GM12892 (cell line): ENCODE results near the gene CSPG4.
A peak's percentile ranks its signal among the peaks of the same experiment; 100 is the strongest.

Source experiments
- DNase-seq: peaks from one replicate; pipeline ENCODE4 v3.0.0; 2011; ENCODE audit not compliant: insufficient read length
- FAIRE-seq: peaks from 2 replicates; lab custom pipeline; 2011; peaks lifted over from hg19 to GRCh38; lab: Jason Lieb, UNC
- POLR2A ChIP-seq: IDR thresholded peaks from 2 replicates; pipeline ENCODE4 v1.6.1; 2011; ENCODE audit warnings: low read depth, low read length, control low read depth
- POLR2AphosphoS5 ChIP-seq: IDR thresholded peaks from 2 replicates; pipeline ENCODE4 v1.6.1; 2011; ENCODE audit warnings: low read depth, low read length, control low read depth
- TAF1 ChIP-seq: IDR thresholded peaks from 2 replicates; pipeline ENCODE4 v1.6.1; 2011; ENCODE audit warnings: low read depth, mild to moderate bottlenecking, control low read depth, low read length, borderline replicate concordance

CSPG4 gene

DNA sequence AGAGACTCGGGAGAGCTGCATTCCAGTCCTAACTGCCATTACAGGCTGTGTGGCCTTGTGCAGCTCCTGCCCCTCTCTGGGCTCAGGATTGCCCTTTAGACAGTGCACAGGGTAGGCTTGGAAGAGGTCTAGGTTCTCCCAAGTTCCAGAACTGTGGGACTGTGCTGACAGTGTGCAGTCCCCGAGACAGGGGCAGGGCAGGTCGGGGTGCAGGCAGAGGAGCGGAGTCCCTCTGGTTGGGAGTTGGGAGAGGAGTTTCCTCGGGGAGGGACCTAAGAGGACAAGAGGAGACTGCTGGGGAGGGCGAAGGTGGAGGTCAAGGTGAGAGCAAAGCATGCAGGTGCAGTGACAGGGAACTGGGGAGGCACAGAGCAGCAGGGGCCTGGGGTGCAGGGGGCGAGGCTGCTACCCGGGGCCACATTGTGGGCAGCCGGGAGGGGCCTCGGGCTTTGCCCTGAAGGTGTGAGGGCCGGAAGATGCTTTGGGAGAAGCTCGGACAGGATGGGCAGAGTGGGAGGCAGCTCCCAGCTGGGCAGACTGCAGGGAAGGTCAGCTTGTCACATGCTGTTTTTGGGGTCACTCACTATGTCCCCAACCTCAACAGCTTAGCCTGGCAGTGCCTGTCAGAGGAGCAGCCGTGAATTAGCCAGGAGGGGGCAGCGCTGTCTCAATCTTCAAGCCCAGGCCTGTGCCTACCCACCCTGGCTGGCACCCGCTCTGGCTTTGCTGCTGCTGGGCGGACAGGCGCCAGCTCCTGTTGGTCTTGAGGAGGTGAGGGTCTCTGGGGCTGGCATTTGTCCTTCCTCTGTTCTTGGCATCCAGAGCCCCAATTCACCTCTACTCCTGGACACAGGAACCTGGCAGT is 15.4 kb upstream of the CSPG4 start:
- no peak for TF ChIP-seq POLR2A
- no peak for TF ChIP-seq TAF1
- no peak for TF ChIP-seq POLR2AphosphoS5
- FAIRE-seq (no peak), DNase-seq (no peak)

DNA sequence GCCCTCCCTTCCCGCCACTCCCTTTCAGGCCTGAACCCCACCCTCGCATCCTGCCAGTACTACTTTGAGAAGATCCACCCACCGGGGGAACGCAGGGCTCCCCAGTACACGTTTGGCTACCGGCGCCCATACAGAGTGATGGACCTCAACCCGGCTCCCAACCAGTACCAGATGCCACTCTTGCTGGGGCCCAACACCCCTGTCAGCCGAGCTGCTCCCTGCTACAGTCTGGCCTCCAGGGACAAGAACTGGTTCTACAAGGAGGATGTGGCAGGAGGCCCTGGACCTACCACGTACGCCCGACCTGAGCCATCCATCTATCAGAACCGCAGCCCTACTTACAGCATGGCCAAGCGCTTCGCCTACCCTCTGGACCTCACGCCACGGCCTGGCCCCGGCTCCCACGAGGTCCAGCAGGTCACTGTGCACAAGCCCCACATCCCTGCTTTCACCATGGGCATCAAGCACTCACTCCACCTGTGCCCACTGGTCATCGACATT is 14.4 kb upstream of the CSPG4 start:
- FAIRE-seq (no peak), DNase-seq (no peak)
- TF ChIP-seq POLR2AphosphoS5, result no peak
- no peak for TF ChIP-seq TAF1
- no peak for TF ChIP-seq POLR2A

DNA sequence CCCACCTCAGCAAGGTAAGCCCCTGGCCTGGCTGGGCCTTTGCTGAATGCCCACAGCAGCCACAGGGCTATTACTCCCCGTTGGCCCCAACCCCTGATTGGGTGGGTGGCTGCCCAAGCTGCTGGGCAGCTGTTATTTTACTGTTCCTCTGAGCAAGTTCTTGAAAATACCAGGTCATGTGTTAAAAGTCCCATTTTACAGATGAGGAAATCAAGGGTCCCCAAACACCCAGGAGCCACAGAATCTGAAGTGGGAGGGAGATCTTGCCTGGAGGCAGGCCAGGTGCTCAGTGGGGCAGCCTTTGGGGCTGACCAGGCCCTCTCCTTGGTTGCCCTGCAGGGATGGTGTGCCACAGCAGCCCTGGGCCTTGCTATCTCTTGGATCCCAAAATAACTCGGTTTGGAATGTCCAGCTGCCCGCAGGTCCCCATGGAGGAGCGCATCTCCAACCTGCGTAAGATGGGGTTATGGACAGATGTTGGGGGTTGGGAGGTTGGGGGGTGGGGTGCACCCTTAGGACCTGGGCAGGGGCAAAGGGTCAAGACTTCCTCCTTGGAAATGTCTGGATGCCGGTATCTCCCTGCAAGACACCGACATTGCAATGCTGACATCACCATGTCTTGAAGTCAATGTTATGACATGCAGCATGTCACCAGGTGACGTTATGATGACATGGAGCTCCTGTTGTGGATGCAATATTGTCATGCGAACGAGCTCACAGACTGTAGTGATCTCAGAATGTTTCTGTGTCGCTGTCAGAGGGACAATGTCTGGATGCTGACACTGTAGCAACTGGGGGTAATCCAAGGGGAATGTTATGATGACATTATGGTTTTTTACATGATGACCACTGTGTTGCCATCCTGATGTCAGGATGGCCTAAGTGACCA is 13.3 kb upstream of the CSPG4 start:
- DNase-seq, result no peak
- FAIRE-seq, result no peak
- no peak for TF ChIP-seq POLR2AphosphoS5
- no peak for TF ChIP-seq POLR2A
- no peak for TF ChIP-seq TAF1

DNA sequence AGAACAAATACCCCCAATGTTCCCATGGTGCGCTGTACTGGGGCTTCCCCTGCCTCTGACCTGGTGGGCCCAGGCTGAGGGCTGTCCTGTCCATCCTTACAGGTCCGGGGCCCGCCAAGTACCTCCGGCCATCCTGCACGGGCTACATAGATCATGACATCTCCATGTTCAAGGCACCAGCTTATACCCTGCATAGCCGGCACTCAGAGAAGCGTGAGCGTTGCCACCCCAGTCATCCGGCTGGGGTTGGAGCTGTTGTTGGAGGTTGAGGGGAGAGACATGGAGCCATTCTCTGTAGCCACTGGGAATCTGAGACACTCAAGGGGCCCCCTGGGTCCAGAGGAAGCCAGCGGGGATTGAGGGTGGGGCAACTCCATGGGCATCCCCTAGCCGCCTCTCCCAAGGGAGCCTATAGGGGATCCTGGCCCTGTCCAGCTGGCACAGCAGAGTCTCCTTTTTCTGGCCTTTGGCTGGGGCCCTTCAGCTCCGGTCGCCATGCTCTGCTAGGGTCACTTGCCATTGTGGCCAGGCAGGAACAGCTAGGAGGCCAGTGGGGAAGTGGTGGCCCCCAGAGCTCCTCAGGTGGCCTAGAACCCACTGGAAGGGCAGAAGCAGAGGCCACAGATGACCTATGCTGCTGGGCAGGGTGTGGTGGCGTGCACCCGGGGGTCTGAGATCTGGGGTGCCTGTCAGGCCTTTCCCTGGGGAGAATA is 12.5 kb upstream of the CSPG4 start:
- TF ChIP-seq POLR2AphosphoS5 (no peak), TAF1 (no peak), POLR2A (no peak)
- no peak for FAIRE-seq
- no peak for DNase-seq

DNA sequence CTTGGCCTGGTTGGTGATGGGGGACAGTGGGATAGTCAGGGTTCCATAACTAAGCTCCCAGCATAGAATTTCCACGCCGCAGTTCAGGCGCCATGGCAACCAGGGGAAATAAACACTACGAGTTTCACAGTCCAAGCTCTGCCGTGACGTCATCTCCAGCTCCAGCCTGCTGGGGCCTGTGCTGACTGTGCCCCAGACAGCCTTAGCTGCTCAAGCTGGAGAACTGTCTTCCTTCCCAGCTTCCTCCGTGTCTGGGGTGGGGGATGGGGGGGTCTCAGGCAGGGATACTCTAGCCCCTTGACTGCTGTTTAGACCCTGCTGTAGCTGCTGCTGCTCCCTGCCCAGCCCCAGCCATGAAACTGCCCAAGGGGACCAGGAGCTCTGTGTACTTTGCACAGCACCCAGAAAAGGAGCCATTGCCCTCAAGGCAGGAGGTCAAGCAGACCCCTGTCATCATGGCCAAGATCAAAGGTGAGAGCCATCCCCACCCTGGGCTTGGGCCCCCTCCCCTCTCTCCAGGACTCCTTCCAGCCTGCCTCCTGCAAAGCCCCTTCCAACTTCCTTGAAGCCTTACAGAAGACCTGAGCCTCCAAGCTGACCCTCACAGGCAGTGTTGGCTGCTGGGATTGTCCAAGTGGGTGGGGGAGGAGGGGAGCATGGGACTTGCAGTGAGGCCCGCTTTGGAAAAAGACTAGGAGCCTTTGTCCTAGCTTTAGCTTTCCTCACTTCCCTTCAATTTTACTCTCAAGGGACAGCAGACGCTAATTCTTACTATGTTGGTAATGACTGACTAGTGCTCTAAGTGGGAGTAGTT is 11.4 kb upstream of the CSPG4 start:
- FAIRE-seq (peak; percentile 85), DNase-seq (peak; percentile 76)
- TF ChIP-seq TAF1 (no peak), POLR2AphosphoS5 (no peak), POLR2A (no peak)

DNA sequence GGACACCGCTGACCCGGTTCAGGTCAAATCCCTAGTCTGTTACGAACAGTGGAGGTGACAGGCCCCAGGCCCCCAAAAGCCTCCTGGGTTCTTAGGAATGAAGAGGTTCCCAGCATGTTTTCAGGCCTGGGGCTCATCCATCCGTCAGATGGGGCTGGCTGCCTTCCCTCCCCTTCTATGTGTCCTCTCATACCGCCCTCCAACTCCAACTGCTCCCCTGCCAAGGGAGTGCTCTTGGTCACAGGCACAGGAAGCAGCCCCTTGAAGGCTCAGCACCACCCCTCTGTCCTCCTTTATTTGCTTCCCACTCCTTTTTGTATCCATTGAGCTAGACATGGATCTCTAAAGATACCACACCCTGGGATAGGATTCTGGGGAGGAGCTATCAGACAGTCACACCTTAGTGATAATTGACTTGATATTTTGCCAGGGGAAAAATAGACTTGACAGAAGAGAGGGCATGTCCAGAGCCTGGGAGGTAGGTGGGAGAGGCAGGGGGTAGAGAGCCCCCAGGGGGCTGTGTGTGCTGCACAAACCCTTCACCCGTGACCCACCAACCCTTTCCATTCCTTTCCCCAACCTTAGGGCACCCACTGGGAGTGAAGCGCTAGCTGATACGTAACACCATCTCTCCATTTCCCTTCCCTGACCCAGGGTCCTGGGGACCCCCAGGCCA is 10.7 kb upstream of the CSPG4 start:
- no peak for FAIRE-seq
- TF ChIP-seq POLR2A (no peak), POLR2AphosphoS5 (no peak)
- no peak for DNase-seq

DNA sequence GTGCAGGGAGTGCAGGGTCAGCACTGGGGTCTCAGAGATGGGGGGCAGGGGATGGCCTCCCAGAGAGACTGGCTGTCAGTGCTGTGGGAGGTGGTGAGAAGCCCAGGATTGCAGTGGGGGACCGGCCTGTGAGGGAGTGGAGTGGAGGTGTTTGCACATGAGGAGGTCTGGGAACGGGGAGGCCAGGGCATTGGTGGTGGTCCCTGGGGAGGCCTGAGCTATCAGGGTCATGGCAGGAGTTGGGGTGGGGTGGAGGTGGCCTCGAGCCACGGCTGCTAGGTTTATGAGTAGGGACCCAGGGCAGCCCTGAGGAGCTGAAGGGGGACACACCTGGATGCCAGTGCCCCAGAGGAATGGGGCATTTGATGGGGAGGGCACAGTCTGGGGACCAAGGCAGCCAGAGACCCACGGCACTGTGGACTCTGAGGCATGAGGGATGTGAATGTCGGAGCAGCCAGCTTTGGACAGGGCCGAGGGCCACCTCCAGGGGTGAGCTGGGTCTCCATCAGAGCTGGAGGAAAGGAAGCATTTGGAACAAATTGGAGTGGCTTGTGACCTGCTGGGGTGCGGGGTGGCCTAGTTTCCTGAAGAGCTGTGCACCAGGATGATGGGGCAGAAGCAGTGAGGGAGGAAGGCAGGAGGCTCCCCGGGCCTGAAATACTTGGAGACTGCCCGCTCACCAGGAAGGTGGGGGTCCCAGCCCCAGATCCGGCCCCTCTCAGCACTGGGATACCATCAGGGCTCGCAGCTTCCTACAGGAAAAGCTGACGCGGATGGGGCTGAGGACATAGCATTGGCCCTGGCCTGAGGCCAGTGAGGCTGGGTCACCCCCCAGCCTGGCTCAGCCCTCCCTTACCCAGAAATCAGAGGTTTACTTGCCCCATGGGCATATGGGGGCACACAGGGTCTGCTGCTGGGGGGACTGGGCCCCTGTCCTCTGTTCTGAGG is 9.5 kb upstream of the CSPG4 start:
- no peak for FAIRE-seq
- TF ChIP-seq TAF1 (no peak), POLR2AphosphoS5 (no peak), POLR2A (no peak)
- no peak for DNase-seq

DNA sequence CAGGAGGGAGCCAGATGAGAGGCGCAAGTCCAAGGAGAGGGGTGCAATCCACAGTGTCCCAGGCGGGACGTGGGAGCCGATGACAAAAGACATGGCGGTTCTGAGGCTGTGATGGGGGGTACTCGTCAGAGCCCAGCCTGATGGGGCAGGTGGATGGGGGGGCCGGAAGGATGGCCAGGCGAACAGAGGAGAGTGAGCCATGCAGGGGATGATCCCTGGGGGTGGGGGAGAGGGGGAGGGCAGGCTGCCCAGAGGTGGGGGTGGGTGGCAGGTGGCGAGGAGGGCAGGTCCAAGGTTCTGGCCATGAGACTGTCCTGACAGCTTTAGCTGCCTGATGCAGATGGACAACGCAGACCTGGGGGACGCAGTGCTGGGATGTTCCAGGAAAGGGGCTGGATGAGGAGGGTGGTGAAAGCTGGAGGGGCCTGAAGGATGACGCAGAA is 8.9 kb upstream of the CSPG4 start:
- no peak for DNase-seq
- no peak for TF ChIP-seq TAF1
- no peak for TF ChIP-seq POLR2AphosphoS5
- TF ChIP-seq POLR2A, result no peak
- no peak for FAIRE-seq
